Neural crest cell (in vitro differentiated cells): ENCODE data around the gene OASL. TPM values are rescaled to one million over a fixed set of nuclear protein-coding genes. Genes with fewer than 3 reads are reported as not detected.

Source experiments
- DNase-seq: peaks from one replicate; pipeline ENCODE4 v3.0.0; 2021; ENCODE audit warnings: low read depth, mixed read lengths, low spot score
- H3K27ac Mint-ChIP-seq: one replicate; pipeline ENCODE4 v1.8.0; 2021; ENCODE audit warnings: mild to moderate bottlenecking, mixed read lengths; ENCODE audit not compliant: unreplicated experiment
- H3K27me3 Mint-ChIP-seq: 2 replicates; pipeline ENCODE4 v1.8.0; 2021; ENCODE audit warnings: low read depth, mild to moderate bottlenecking, mixed read lengths
- H3K36me3 Mint-ChIP-seq: 2 replicates; pipeline ENCODE4 v1.8.0; 2021; ENCODE audit warnings: low read depth, mild to moderate bottlenecking, mixed read lengths
- H3K4me1 Mint-ChIP-seq: 2 replicates; pipeline ENCODE4 v1.8.0; 2021; ENCODE audit warnings: mixed read lengths
- H3K4me3 Mint-ChIP-seq: one replicate; pipeline ENCODE4 v1.8.0; 2021; ENCODE audit warnings: mild to moderate bottlenecking, mixed read lengths
- H3K9me3 Mint-ChIP-seq: 2 replicates; pipeline ENCODE4 v1.8.0; 2021; ENCODE audit warnings: mixed read lengths
- CTCF ChIP-seq: fragments of 200-600 bp; sonication (generic); conservative IDR thresholded peaks from 2 replicates; pipeline ENCODE4 v1.5.0; 2021; ENCODE audit warnings: antibody characterized with exemption, mild to moderate bottlenecking
- total RNA-seq: library from RNA; stranded (reverse); gene quantifications from 2 replicates; pipeline ENCODE4 v1.2.1, GENCODE V29; 2021

The OASL gene
- total RNA-seq, 1 donor from 2014 or later: not detected

GRCh38 chr12:121061831-121062230 lies 22.8 kb upstream of the OASL start:
- H3K4me3 Mint-ChIP-seq: no peak overlapping the region
- TF ChIP-seq CTCF: peak; percentile 41
- no peaks in the 10 kb centered on the region for H3K4me1 Mint-ChIP-seq
- DNase-seq: no peak
- no peaks in the 10 kb centered on the region for H3K36me3 Mint-ChIP-seq
- H3K27me3 Mint-ChIP-seq: peaks cover 10% of the 10 kb centered on the region
- H3K27ac Mint-ChIP-seq: no peak overlapping the region
- no peaks in the 10 kb centered on the region for H3K9me3 Mint-ChIP-seq

DNA sequence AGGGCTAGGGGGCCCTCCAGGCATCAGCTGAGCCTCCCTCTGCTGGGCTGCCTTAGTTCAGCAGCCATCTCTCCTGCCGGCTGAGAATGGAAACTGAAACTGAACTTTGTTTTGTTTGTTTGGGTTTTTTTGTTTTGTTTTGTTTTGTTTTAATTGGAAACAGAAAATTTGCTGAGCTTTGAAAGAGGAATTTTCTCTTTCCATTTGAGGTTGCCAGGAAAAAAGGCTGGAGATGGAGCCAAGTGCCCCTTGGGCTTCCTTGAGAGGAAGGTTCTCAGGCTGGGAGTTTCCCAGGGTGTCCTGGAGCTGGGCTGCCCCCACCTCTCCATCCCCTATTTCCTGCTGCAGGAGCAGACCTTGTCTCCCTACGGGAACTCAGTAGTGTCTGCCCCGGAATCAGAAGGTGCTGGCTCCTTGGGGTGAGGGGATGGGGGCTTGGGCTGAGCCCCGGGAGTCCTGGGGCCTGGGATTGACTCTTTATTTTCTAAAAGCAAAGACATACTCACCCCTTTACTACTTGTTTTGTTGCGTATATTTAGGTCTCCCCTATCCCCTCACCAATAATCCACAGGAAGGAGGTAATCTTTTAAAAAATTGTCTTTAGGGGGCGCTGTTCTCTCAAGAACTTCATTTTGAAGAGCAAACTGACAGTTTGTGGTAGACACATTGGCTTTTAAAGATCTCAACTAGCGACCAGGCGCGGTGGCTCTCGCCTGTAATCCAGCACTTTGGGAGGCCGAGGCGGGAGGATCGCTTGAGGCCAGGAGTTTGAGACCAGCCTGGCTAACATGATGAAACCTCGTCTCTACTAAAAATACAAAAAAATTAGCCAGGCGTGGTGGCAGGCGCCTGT lies 21.3 kb upstream of the OASL start:
- no peak overlapping the region for H3K27ac Mint-ChIP-seq

DNA sequence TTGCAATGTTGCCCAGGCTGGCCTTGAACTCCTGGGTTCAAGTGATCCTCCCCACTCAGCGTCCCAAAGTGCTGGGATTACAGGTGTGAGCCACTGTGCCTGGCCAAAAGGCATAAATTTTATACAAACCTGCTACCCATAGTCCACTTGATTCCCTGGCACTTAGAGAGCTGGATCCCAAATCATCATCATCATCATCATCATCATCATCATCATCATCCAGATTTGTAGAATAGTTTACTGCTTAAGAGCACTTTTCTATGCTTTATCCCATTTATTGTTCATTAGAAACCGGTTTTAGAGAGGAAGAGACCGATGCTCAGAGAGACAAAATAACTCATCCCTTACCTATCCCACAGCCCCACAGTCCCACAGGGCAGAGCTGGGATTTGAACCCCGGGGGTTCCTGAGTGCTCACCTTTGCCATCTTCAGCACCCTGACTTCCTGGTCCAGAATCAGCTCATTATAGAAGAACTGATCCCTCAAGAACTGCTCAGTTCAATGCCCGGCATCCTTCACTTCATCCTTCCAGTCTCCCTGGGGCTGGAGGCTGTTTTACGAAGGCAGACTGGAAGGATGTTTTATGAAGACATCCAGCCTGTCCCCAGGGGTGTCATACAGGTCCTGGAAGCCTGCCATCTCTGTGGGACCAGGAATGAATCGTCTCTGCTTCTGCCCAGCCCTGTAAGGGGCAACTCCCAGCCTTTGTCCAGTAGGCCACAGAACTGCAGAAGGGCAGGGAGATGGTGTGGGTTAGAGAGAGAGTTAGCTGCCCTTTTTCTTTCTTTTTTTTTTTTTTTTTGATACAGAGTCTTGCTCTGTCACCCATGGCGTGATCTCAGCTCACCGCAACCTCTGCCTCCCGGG lies 20.2 kb upstream of the OASL start:
- no peak for TF ChIP-seq CTCF
- Mint-ChIP-seq H3K4me3 (no peak overlapping the region), H3K27ac (peak overlapping the region; percentile 27), H3K36me3 (no peaks in the 10 kb centered on the region), H3K9me3 (no peaks in the 10 kb centered on the region), H3K27me3 (peaks cover 3% of the 10 kb centered on the region), H3K4me1 (no peaks in the 10 kb centered on the region)
- no peak for DNase-seq

More for the DNA sequence above, 21.3 kb upstream of the OASL start:
- no peak for DNase-seq
- Mint-ChIP-seq H3K4me1 (no peaks in the 10 kb centered on the region), H3K27me3 (peaks cover 3% of the 10 kb centered on the region), H3K4me3 (no peak overlapping the region), H3K9me3 (no peaks in the 10 kb centered on the region), H3K36me3 (no peaks in the 10 kb centered on the region)
- TF ChIP-seq CTCF: peak; percentile 56

GRCh38 chr12:121057794-121058193 lies 18.7 kb upstream of the OASL start:
- H3K27me3 Mint-ChIP-seq: peaks cover 3% of the 10 kb centered on the region

DNA sequence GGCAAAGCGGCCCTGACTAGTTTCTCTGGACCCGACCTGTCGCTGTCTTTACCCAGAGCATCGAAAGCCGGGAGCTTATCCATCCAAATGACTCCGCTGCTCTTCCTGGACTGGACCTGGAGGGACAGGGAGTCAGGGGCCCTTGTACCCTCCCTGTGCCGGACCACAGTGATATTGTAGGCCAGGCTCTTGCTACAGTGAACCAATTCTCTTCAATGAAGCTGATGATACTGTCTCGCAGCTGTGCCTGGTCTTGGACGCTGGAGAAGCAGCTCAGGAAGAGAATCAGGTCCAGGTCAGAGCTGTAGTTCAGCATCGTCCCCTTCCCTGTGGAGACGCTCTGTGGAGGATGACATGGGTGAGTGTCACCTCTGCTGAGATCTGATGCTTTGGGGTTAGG lies 14.7 kb upstream of the OASL start:
- Mint-ChIP-seq H3K27me3 (peaks cover 12% of the 10 kb centered on the region), H3K36me3 (no peaks in the 10 kb centered on the region)

More at GRCh38 chr12:121057794-121058193, 18.7 kb upstream of the OASL start:
- H3K36me3 Mint-ChIP-seq: no peaks in the 10 kb centered on the region
- no peak overlapping the region for H3K27ac Mint-ChIP-seq
- no peak for DNase-seq
- H3K4me1 Mint-ChIP-seq: no peaks in the 10 kb centered on the region
- H3K4me3 Mint-ChIP-seq: no peak overlapping the region
- H3K9me3 Mint-ChIP-seq: no peaks in the 10 kb centered on the region
- no peak for TF ChIP-seq CTCF

More for the DNA sequence above, 14.7 kb upstream of the OASL start:
- DNase-seq: no peak
- no peak for TF ChIP-seq CTCF
- Mint-ChIP-seq H3K27ac (no peak overlapping the region), H3K9me3 (no peaks in the 10 kb centered on the region), H3K4me1 (no peaks in the 10 kb centered on the region), H3K4me3 (no peak overlapping the region)
